Measurements from ENCODE around the gene CELA3A.

Gene CELA3A

DNA sequence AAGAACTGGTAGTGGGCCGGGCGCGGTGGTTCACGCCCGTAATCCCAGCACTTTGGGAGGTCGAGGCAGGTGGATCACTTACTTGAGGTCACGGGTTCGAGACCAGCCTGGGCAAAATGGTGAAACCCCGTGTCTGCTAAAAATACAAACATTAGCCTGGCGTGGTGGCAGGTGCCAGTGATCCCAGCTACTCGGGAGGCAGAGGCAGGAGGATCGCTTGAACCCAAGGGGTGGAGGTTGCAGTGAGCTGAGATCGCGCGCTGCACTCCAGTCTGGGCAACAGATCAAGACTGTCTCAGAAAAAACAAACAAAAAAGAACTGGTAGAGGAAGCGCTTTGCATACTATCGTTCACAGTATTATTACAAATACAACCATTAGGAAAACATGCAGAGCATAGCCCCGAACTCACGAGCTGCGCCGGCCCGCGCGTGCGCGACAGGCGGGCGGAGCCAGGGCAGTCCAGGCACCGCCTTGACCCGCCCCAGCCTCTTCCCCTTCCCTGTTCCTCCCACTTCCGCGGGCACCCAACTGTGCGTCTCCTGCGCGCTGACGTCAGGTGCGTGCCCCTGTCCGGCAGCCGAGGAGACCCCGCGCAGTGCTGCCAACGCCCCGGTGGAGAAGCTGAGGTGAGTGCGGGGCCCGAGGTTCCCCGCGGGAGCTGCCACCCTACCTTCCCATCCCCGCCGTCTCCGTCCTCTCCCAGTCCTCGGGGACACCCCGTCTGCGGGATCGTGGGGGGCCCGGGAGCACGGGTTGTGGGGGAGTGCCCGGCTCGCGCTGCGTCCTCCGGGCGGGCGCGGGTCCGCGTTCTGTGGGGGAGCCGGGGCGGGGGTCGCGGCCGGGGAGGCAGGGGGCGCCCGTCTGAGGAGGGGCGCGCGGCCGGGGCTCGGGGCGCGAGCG lies 50.9 kb downstream of the CELA3A start, which contains the start of gene CDC42:
CDC42 (plus strand) TSS at position 595 of the 902 bp plus-strand sequence. CDS start 25,770 bp downstream, outside the sequence.
- peak; percentile 98 for DNase-seq

DNA sequence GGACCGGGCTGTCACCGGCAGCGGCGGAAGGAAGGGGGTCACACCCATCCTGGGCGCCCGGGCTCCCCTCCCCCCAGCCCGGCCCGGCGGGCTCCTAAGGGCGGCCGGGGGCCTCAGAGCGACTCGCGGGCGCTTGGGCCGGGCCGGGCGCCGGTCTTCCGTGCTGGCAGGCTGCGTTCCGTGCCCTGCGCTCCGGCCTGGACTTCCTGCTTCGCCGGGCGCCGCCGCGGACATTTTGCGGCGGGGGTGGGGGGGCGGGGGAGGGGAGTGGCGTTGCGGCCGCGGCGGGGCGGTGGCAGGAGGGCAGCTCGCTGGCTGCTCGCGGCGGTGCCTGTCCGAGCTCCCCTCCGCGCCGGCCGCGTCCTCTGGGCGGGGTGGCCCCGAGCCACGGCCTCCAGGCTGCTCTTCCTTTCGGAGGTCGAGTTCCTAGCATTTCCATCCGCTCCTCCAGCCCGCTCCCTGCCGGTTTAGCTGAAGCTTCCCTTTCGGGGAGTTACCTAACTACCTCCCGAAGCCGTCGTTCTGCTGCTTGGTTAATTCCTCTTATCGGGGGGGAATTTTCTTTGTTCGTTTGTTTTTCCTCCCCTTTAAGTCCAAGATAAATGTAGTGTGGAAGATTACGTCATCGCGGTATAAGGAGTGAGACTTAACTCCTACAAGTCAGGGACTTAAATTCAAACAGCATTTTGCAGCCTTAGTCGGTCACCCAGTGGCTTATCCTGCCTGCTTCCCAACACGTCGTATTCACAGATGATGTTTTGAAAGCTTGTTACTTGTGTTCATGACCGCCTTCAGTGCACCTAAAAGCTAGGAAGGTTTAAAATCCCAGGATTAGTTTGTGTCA lies 51.8 kb downstream of the CELA3A start:
- peak; percentile 37 for DNase-seq

DNA sequence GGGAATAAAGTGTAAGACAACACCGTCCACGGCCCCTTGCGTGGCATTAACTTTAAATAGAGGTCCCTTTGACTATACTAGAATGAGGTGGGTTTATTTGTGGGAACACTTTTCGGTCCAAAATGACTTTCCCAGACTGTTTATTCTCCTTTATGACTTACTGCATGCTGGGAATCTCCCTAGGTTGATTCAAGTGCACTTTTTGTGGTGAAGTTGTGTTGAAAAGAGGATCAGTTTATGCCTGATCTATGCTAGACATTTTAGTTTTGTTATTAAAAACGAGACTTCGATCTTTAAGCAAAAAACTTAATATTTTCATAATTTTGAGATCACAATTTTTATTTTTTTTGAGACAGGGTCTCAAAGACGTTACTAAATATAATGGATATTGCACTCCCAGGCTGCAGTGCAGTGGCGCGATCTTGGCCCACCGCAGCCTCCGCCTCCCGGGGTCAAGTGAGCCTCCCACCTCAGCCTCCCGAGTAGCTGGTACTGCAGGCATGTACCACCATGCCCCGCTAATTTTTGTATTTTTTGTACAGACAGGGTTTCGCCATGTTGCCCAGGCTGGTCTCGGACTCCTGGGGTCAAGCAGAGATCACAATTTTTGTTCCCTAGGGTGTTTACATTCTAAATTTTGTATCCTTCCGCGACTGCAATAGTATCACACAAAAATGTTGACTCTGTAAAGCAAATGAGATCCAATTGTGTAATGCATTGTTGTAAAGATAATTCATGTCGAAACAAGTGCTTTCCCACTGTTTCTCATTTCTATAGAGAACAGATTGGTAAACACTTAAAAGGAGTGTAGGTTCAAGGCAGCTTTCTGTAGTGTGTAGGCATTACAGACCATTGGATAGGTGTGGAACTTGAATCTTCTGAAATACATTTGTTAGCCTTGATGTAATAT lies 52.7 kb downstream of the CELA3A start:
- DNase-seq = no peak

DNA sequence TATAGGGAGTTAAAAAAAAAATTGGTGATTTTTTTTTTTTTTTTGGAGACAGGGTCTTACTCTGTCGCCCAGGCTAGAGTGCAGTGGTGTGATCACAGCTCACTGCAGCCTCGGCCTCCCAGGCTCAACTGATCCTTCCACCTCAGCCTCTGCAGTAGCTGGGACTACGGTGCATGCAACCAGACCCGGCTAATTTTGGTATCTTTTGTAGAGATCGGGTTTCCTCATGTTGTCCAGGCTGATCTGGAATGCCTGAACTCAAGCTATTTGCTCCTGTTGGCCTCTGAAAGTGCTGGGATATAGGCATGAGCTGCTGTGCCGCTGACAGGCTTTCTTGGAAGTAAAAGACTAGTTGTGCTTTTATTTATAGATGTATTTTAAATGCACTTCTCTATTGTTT lies 54.0 kb downstream of the CELA3A start:
- no peak for DNase-seq

DNA sequence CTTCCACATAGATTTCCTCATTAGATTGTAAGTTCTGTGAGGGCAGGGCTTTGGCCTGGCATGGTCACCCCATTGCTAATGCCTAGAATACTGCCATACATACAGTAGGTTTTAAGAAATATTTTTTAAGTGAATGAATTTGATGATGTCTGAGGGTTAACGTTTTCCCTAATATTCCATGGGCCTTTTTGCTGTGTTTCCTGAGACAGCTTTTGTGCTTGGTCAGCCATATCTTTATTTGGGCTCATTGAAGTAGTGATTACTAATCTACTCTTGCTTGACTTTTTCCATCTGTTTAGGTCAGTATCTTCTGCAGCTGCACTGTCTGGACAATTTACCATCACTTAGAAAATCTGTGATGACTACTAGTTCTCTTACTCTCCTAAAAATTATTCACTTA lies 54.6 kb downstream of the CELA3A start:
- no peak for DNase-seq

DNA sequence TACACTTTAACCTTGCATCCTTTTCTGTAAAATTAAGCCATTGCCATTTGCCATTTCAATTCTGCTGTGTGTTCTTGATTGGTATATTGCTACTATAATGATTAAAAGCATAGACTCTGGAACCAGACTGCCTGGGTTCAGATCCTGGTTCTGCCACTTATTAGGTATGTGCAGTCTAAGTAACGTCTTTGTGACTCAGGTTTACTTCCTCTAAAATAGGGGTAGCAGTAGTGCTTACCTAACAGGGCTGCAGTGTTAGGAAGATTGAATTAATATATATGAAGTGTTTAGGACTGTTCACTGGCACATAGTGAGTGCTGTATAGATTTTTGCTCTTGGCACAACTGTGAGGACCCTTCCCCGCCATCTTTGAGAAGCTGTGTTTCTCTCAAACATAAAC lies 55.5 kb downstream of the CELA3A start:
- no peak for DNase-seq

DNA sequence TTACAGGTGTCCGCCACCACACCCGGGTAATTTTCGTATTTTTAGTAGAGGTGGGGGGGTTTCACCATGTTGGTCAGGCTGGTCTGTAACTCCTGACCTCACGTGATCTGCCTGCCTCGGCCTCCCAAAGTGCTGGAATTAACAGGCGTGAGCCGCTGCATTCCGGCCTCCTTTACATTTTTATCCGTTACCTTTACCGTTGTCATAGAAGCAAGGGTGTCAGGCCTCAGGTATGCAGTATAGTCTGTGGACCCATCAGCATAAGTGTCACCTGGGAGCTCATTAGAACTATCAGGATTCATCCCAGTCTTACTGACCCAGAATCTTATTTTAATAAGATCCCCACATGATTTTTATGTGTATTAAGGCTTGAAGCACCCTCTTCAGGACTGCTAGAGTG lies 56.4 kb downstream of the CELA3A start:
- DNase-seq = no peak

All from activated effector memory CD4-positive, alpha-beta T cell treated with Interleukin-2 at 50 U/mL for 16 hours (primary cell).